AG08396 (cell line): ENCODE data around the gene KREMEN2.
"Not testable (repeated sequence)": the region's sequence is repeated elsewhere in the genome, so short reads cannot be mapped to it uniquely, and the experiment has no call there.

ENCODE experiments used
- DNase-seq: peaks from one replicate; pipeline ENCODE4 v3.0.0; 2012; ENCODE audit warnings: low spot score, mixed read lengths

Gene KREMEN2

DNA sequence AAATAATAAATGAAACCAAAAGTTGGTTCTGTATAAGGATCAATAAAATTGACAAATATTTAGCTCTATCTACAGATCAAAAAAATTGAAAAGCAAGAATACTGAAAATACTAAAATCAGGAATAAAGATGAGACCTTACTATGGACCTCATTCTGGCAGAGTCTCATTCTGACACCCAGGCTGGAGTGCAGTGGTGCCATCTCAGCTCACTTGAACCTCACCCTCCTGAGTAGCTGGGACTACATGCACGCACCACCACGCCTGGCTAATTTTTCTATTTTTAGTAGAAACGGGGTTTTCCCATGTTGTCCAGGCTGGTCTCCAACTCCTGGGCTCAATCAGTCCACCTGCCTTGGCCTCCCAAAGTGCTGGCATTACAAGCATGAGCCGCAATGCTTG lies 22.0 kb upstream of the KREMEN2 start:
- no peak for DNase-seq

DNA sequence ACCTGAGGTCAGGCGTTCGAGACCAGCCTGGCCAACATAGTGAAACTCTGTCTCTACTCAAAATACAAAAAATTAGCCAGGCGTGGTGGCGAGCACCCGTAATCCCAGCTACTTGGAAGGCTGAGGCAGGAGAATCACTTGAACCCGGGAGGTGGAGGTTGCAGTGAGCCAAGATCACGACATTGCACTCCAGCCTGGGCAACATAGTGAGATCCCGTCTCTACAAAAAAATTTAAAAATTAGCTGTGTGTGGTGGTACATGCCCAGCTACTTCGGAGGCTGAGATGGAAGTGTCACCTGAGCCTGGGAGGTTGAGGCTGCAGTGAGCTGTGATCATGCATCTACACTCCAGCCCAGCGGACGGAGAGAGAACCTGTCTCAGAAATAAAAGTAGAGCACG lies 20.4 kb upstream of the KREMEN2 start:
- DNase-seq: not testable (repeated sequence)

DNA sequence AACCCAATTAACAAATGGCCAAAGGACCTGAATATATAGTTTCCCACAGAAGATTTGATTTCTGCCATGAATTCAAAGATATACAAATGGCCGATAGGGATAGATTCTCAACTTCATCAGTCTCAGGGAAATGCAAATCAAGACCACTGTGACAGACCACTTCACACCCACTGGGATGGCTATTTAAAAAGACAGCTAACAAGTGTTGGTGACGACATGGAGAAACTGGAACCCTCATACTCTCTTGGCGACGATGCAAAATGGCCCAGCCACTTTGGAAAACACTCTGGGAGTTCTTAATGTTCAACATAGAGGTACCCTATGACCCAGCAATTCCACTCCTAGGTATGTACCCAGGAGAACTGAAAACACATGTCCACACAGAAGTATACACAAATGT lies 17.4 kb upstream of the KREMEN2 start:
- DNase-seq: no peak

DNA sequence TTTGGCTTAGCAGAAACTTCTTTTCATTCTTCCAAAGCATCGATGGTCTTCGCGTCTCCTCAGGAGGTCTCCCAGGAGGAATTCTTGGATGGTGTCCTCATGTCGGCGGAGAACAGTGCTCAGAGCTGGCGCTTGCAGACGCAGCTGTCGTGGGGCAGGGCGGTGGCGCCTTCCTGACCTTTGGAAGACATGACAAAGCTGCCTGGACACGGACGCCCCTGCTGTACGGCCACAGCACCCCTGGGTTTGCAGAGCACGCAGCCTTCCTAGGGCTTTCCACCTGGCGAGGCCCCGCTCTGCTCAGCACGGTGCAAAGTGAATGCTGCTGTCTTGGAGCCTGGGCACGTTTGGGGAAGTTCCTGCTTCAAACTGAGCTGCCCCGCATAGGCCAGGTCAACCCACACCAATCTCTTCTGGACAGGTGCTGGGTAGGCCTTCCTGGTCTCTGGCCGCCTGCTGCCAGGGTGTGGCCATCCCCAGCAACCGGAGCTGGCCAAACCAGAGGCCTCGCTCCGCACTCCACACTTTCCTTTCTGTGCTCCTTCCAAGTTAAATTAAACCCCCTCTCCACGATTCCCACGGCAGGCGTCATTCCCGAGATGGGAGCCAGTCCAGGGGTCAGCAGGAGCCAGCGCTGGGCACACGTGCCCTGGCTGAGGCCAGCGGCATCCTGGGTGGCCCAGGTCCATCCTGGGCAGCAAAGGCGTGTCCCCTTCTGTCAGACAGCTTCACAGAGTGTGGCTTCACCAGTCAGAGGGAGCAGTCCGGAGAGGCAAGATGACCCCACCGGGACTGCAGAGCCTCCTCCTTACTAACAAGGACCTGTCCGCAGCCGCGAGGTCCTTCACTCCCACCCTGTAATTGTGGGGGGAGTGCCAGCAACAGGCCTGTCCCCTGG lies 15.0 kb upstream of the KREMEN2 start:
- DNase-seq: no peak

DNA sequence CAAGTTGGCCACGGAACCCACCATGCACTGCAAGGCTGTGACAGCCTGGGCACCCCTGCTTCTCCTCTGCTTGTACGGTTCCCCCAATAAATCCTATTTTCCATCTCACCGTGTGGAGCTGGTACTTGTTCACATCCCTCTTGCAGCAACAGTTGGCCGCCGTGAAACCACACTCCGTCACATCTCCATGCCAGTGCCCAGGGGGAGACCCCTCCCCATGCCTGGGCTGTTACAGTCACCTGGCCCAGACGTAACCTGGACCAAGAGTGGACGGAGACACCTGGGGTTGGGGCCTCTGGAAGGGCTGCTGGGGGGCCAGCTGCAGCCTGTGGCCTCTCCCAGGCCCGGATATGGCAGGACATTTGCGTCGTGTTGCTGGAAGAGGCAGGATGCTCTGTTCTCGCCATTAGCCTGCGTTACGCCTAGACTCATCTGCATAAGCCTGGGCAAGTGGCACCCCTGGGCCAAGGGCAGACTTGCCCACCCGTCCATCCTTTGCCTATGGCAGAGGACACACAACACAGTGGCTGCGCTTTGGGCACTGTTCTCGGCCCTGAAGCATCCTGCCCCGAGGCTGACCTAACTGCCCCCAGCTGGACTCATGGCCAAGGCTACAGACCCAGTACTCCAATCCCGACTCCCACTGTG lies 14.2 kb upstream of the KREMEN2 start:
- DNase-seq: no peak

DNA sequence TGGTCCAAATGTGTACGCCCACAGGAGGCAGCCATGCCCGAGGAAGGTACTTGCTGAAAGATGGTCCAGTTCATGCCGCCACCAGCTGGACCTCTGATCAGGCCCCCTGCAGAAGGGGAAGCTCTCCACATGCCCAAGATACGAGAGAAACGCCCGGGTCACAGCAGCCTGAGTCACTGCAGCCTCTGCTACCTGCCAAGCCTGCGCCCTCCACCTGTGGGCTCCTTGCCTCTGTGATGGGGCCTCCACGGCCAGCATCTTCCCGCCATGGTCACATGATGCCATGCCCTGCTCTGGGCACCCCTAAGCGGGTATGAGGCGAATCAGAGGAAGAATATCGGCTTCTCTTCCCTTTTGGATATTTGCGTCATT lies 13.7 kb upstream of the KREMEN2 start:
- DNase-seq: no peak

DNA sequence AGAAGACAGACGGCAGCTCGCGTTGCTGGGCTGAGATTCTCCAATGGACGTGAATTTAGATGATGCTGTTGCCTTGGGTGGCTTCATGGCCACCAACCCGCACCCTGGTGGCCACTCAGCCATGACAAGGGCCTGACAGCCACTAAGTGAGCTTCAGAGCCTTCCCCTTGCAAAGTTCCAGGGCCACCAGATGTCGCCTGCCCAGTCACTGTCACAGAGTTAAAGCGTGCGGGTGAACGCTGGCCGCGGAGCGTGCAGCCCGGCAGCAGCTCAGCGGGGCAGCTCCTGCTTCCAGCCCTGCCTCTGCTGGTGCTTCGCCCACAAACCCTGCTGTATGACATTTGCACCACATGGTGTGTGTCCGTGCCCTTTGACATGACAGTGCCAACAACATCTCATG lies 13.3 kb upstream of the KREMEN2 start:
- no peak for DNase-seq

DNA sequence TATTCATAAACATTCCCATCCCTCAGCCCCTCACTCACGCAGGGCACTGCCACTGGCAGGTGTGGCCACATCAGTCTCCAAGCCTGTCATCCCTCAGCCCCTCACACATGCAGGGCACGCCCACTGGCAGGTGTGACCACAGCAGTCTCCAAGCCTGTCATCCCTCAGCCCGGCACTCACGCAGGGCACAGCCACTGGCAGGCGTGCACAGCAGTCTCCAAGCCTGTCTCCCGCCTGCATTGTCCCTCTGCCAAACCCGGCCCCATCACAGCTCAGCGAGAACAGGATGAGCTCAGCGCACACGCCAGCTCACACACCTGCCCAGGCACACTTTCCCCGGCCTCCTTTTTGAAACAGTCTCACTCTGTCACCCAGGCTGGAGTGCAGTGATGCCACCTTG lies 11.4 kb upstream of the KREMEN2 start:
- no peak for DNase-seq

DNA sequence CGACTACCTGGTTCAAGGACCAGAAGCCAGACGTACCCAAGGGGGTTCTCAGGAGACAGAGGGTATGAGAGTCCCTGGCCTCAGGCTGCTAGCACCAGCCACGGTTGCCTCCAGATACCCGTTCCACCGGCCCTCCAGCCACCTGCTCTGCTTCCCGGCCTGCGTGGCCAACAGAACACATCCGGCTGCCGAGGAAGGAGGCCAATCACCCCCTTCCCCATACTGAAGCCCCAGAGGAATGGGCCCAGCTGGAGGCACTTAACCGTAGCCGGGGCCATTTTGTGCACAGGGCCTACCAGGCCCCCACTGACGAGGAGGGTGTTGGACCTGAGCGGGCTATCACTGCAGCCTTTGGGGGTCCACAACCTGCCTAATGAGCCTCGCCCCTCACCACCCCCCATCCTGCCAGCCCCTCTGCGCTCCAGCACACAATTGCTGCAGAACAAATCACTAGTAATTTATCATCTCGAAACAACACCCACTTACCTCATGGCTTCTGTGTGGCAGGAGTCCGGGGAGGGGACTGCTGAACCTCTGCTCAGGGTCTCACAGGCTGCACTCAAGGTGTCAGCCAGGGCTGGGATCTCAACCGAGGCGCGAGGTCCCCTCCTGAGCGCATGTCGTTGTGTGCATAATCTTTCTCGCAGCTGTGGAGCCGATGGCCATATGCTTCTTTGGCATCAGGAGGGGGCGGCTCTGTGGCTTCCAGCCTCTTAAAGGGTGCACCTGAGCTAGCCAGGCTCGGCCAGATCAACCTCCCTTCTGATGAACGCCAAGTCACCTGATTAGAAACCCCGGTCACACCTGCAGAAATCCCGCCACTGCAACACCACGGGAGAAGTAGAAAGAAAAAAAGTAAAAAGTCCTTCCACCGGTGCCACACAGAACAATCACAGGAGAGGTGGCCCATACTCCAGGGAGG lies 10.1 kb upstream of the KREMEN2 start:
- DNase-seq: no peak

DNA sequence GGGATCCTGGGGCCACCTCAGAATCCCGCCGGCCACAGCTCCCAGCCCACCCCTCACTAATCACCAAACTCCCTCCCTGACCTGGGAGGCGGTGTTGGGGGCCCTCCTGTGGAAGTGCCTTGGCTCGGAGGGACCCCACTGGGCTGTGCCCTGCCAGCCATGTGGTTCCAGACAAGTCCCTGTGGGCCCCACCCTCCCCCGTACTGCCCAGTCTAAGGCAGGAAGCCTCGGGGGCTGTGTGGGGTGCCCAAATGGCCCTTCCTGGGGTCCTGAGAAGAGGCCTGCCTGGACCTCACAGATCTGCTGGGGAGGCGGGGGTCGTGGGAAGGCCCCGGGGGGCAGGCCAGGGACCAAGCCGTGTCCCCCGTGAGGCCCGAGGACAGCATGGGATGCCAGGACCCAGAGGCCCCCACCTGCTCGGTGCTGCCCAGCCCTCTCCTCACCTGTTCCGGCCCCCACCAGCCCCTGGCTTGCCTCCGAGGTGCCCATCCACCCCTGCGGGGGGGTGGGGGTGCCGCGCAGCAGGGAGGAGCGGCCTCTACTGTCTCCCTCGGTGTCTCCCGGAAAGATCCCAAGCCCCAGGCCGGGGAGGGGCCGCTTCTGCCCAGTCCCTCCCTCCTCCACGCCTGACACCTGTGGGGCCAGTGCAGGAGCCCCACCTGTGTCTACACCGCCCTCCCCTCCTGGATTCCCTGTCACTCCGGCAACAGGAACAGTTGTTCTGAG lies 9.3 kb upstream of the KREMEN2 start:
- DNase-seq: no peak

DNA sequence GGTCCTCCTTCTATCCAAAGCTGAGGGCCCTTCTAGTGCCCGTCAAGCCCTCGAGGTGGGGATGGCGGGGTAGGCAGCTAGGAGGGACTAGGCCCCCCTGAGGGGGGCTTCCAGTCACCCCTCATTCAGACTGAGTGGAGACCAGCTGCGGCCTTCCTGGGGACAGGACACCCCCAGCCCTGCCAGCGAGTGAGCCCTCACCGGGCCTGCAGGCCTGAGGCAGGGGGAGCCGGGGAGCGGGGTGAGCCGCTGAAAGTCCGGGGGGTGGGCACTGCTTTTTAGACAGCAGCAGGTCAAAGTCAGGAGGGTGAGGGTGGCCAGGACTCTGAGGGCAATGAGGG lies 8.7 kb upstream of the KREMEN2 start:
- DNase-seq: no peak

DNA sequence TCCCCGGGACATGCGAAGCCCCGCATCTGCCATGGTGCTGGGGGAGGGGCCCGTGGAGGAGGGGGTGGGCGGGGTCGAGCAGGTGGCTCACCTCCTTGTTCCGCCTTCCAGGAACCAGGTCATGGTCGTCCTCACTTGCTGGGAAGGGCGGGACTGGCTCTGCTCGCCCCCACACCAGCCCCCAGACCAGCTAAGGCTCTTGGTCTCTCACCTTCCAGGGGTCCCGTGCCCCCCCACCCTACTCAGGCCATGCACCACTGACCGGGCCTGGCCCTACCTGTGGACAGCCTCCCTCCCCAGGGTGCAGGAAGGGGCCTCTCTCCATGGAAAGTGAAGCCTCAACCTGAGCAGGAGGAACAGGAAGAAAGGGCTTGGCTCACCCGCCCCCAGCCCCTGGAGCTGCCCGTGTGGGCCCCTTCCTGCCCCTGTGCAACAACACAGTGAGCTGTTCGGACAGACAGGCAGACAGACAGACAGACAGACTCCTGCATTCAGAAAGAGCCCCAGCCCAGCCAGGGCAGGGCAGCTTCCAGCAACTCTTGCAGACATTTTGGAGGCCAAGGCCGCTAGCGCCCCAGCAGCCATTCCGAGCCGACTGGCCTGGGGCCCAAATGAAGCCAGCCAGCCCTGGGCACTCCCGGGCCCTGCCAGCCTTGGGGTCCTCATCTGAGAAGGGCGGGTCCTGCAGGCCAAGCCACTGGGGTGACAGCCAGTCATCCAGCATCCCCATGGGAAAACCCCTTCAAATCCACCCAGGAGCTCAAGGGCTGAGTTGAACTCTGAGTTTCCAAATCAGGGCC lies 8.1 kb upstream of the KREMEN2 start:
- no peak for DNase-seq

DNA sequence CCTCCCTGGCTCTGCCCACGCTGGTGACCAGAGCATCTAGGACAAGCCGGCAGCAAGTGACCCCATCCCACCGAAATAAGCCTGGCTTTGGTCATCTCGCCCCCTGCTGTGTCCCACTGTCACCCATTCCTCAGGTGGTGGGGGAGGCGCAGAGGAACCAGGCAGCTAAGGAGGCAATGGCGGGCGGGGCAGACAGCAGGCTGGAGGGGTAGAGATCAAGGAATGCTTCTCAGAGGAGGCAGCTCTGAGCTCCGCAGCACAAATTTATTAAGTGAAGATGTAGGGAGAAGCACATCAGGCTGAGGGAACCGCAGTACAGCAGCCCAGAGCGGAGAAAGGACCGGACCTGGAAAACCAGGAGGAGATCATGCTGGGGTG lies 7.5 kb upstream of the KREMEN2 start:
- DNase-seq: no peak

DNA sequence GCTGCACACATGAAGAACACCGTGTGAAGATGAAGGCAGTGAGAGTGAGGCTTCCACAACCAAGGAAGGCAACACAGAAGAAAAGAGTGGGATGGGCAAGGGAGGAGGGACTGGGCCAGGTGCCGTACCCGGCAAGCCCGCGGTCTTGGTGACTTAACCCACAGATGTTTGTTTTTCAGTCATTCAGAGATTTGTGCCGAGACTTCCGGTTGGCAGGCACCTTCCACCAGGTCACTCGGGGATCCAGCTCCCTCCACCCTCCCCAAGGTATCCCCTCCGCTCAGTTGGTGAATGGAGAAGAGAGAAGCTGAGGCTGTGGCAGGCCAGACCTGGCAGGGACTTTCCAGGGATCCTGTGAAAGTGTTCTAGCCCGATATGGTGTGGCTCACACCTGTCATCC lies 4.9 kb upstream of the KREMEN2 start:
- no peak for DNase-seq

DNA sequence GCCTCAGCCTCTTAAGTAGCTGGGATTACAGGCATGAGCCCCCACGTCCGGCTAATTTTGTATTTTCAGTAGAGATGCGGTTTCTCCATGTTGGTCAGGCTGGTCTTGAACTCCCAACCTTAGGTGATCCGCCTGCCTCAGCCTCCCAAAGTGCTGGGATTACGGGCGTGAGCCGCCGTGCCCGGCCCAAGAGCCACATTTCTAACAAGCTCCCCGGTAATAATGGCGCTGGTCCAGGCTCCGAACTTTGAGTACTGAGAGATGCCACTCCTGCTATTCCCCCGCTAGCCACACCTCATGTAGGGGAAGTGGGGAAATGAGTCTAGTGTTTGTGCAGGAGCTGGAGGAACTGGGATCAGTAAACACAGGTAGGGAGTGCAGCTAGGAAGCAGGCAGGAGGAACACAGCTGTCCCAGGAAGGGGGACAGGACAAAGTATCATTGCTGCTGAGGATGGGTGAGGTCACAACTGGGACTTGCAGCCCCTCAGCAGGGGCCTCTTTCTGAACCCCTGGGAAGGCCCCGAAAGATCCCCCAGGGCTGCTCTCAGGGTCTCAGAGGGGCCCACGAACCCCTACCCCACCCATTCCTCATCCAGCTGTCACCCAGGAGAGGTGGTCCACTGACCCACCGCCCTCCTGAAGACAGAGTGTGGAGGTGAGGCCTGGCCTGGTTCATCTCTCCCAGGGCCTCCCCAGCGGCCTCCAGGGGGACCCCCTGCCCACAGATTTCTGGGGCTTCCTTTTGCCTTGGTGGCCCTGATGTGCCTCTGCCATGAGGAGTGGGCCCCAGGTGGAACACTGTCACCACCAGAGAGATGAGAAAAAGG lies 3.7 kb upstream of the KREMEN2 start:
- DNase-seq: no peak

DNA sequence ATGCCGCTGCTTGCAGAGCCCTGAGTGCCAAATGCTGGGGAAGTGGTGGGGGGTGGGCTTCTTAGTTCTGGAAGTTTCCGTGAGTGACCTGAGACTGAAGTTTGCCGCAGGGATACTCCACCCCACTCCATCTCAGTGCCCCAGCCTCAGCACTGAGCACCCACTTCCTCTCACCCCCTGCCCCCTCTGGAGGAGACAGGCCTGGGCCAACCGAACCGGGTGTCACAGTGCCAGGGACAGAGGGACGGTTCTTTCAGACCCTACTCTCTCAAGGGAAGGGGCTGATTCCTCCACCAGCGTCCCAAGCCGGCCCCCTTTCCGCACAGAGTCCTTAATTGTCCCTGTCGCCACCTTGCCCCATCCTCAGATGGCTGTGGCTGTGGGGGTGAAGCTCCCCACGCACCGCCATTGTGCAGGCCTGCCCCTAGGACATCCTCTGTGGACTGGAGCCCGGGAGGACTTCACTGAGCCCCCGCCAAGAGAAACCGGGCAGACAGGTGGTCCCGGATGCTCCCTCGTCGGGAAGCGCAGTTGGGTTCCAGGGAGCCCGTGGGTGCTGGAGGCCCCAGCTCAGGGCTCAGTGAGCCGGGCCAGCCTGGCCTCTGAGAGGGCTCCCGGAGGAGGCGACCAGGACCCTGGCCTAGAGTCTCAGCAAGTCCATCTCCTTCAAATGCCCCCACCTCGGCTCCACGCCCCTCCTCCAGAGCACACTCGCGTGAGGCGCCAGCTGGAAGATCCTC lies 1.6 kb upstream of the KREMEN2 start:
- no peak for DNase-seq

DNA sequence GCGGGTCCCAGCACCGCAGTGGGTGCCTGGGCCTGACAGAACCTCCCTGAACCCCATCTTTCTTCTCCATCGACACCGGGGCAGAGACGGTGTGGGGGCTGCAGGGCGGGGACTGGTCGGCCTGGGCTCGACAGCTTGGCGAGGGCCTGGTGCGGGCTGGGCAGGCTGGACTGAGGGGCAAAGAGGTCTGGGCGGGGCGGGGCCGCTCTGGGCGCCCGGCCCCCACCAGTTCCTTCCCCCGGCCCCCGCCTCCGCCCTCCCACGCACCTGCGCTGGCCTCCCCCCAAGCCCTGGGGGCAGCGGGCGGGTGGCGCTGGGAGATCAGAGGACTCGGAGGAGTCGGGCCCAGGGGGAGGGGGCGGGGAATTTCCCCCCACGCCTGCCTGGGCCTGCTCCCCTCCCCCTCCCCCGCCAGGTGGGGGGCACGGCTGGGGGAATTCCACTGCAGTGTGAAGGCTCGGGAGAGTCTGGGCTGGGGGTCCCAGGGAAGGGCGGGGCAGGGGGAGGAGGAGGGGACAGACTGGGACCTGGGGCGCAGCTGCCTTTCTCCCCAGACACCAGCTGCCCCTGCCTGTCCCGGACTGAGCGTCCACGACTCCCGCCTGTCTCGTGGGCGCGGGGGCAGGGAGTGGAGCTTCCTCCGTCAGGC lies 877 bp upstream of the KREMEN2 start:
- DNase-seq: no peak

DNA sequence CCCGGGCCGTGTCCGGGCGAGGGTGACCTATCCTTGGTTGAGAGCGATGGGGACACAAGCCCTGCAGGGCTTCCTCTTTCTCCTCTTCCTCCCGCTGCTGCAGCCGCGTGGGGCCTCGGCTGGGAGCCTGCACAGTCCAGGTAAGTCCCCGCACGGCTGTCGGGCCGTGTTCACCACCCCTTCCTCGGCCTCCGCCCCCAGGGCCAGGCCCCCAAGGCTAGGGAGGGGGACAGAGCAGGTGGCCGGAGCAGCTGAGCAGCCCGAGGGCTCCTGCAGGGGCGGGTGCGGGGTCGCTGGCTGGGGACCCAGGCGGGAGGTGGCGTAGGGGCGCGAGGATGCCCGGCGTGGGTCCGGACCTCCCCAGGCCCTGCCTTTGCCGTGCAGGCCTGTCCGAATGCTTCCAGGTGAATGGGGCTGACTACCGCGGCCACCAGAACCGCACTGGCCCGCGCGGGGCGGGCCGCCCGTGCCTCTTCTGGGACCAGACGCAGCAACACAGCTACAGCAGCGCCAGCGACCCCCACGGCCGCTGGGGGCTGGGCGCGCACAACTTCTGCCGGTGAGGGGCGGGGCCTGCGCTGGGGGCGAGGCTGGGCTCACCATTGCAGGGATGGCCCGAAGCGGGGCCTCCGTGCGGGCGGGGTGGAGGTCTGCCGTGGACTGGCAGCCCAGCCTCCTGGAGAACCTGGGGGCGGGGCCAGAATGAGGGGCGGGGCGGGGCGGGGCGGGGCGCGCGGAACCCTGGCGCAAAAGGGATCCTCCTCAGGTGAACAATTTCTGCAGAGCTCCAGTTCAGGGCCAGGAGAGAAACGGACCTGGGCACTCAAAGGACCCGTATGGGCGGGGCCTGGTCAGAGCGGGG lies 631 bp downstream of the KREMEN2 start:
- DNase-seq: peak; percentile 62
